A549 (cell line): ENCODE measurements around the gene FSD2. TPM values are rescaled to one million over a fixed set of nuclear protein-coding genes. Genes with fewer than 3 reads are reported as not detected.

Experiments
- ATAC-seq, 2 experiments: fragments of 200-7000 bp in 1 of 2; fragments of >200 bp in 1 of 2; cut with Nextera tagmentation in 1 of 2; cut with Tn5 transposase in 1 of 2; 3 replicates each; pipeline versions ENCODE4 v1.8.0 to v1.9.1; 2018 to 2020; ENCODE audit warnings: mild to moderate bottlenecking in 1 of 2, moderate library complexity in 1 of 2
- CTCF ChIA-PET: fragments of 300-600 bp; sonication (Branson Sonifier 250); formaldehyde crosslinking; extraction: SDS; loops from one replicate; lab custom pipeline; 2021; ENCODE audit warnings: antibody characterized with exemption, inconsistent platforms; lab: Yijun Ruan, JAX
- POLR2A ChIA-PET: fragments of 350-600 bp; formaldehyde crosslinking; extraction: SDS; loops from one replicate; lab custom pipeline; 2021; ENCODE audit warnings: antibody characterized with exemption, inconsistent platforms; lab: Yijun Ruan, JAX
- DNase-seq, 2 experiments: peaks; one replicate each; pipeline versions ENCODE4 v3.0.0 to v3.0.0-alpha.2; 2011 to 2016; ENCODE audit warnings: low read depth in 1 of 2, low spot score in 1 of 2
- FAIRE-seq: peaks from 2 replicates; lab custom pipeline; 2011; peaks lifted over from hg19 to GRCh38; lab: Jason Lieb, UNC
- H3K27ac ChIP-seq, 2 experiments: fragments of >200 bp; sonication (Bioruptor Twin); formaldehyde crosslinking; 3 replicates each; pipeline ENCODE4 v1.5.1; 2016 to 2017
- H3K4me1 ChIP-seq: fragments of >200 bp; sonication (Bioruptor Twin); formaldehyde crosslinking; 3 replicates; pipeline ENCODE4 v1.6.1; 2016
- H3K4me2 ChIP-seq: fragments of >200 bp; sonication (Bioruptor Twin); formaldehyde crosslinking; 3 replicates; pipeline ENCODE4 v1.6.1; 2016
- H3K4me3 ChIP-seq: fragments of >200 bp; sonication (Bioruptor Twin); formaldehyde crosslinking; 3 replicates; pipeline ENCODE4 v1.5.1; 2016
- H3K9me3 ChIP-seq: fragments of >200 bp; sonication (Bioruptor Twin); formaldehyde crosslinking; 3 replicates; pipeline ENCODE4 v1.6.1; 2016
- BHLHE40 ChIP-seq: IDR thresholded peaks from 2 replicates; pipeline ENCODE4 v1.6.1; 2012; ENCODE audit warnings: low read depth, low read length, inconsistent platforms
- ESRRA ChIP-seq: fragments of 150-350 bp; IDR thresholded peaks from 2 replicates; pipeline ENCODE4 v1.6.1; 2014; ENCODE audit warnings: mild to moderate bottlenecking, low read length, borderline replicate concordance
- FOSL2 ChIP-seq, 2 experiments: fragments of 450-650 bp in 1 of 2; fragments of >200 bp in 1 of 2; sonication (Bioruptor Twin) in 1 of 2; formaldehyde crosslinking; IDR thresholded peaks; 2 replicates each; pipeline versions ENCODE4 v1.5.0 to v1.6.1; 2016 to 2020; ENCODE audit warnings: mild to moderate bottlenecking in 1 of 2, moderate library complexity in 1 of 2
- FOXS1 ChIP-seq: fragments of 250-450 bp; sonication (Bioruptor Pico); IDR thresholded peaks from 2 replicates; pipeline ENCODE4 v1.5.0; 2020; ENCODE audit warnings: mild to moderate bottlenecking, moderate library complexity
- GATA3 ChIP-seq: IDR thresholded peaks from 2 replicates; pipeline ENCODE4 v1.6.1; 2012; ENCODE audit warnings: borderline replicate concordance
- JUN ChIP-seq, 2 experiments: fragments of >200 bp; sonication (Bioruptor Twin); formaldehyde crosslinking; IDR thresholded peaks; 2 replicates in 1 of 2; 3 replicates in 1 of 2; pipeline ENCODE4 v1.6.1; 2016 to 2017
- RNF2 ChIP-seq: fragments of 200-600 bp; sonication (generic); IDR thresholded peaks from 2 replicates; pipeline ENCODE4 v1.6.1; 2016; ENCODE audit warnings: low read depth, mild to moderate bottlenecking, antibody characterized with exemption, moderate library complexity, borderline replicate concordance
- SMC3 ChIP-seq: fragments of >200 bp; sonication (Bioruptor Twin); formaldehyde crosslinking; IDR thresholded peaks from 3 replicates; pipeline ENCODE4 v1.6.1; 2018; ENCODE audit warnings: inconsistent platforms
- WGBS: methylation state at CpG from one replicate; pipeline ENCODE4 v1.1.6; 2017; ENCODE audit errors: missing lambda C conversion rate; 5-methylcytosine and 5-hydroxymethylcytosine counted together
- polyA plus RNA-seq, 4 experiments: library from polyadenylated mRNA; depleted of rRNA in 3 of 4; stranded (reverse); fragments of >200 nt; fragmentation: RNase III in 1 of 4; extraction: RNeasy Plus Mini Kit Qiagen cat#74134 plus additional on column Dnase treatment in 1 of 4; gene quantifications; 2 replicates in 3 of 4; 3 replicates in 1 of 4; pipeline ENCODE4 v1.2.3, GENCODE V29; 2011 to 2017
- TF ChIP-seq, protein P1 (sequence below): IDR thresholded peaks from 2 replicates; pipeline ENCODE4 v1.6.1; 2012; ENCODE audit warnings: low read depth, borderline replicate concordance
- TF ChIP-seq, protein P2 (sequence below): fragments of 450-650 bp; IDR thresholded peaks from 2 replicates; pipeline ENCODE4 v1.6.1; 2014; ENCODE audit warnings: antibody characterized with exemption
- TF ChIP-seq, protein P3 (sequence below): fragments of 200-600 bp; sonication (generic); IDR thresholded peaks from 2 replicates; pipeline ENCODE4 v1.6.1; 2016; ENCODE audit warnings: antibody characterized with exemption, mild to moderate bottlenecking, moderate library complexity
- TF ChIP-seq, protein P4 (sequence below): fragments of 250-450 bp; sonication (Bioruptor Pico); IDR thresholded peaks from 2 replicates; pipeline ENCODE4 v1.5.0; 2020; ENCODE audit warnings: low read depth, mild to moderate bottlenecking, moderate library complexity

FSD2 gene
- polyA plus RNA-seq, 2 of the 4 experiments (the other 2 are of a cell fraction), result not detected

GRCh38 chr15:82749951-82750830, 55.7 kb downstream of the FSD2 start (continued):
- TF ChIP-seq GATA3, result peak; percentile 10; the same call in 1 of the 2 replicates
- TF ChIP-seq, all 56 proteins: peak for 11

- no peak for ATAC-seq
- ChIA-PET POLR2A (no interaction called here), CTCF (no interaction called here)
- H3K27ac ChIP-seq, result no peak overlapping the region
- TF ChIP-seq BHLHE40 (no peak), SMC3 (no peak), RNF2 (no peak), ESRRA (no peak)
- TF ChIP-seq, protein P1, sequence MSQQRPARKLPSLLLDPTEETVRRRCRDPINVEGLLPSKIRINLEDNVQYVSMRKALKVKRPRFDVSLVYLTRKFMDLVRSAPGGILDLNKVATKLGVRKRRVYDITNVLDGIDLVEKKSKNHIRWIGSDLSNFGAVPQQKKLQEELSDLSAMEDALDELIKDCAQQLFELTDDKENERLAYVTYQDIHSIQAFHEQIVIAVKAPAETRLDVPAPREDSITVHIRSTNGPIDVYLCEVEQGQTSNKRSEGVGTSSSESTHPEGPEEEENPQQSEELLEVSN, result no peak
- TF ChIP-seq, protein P2, sequence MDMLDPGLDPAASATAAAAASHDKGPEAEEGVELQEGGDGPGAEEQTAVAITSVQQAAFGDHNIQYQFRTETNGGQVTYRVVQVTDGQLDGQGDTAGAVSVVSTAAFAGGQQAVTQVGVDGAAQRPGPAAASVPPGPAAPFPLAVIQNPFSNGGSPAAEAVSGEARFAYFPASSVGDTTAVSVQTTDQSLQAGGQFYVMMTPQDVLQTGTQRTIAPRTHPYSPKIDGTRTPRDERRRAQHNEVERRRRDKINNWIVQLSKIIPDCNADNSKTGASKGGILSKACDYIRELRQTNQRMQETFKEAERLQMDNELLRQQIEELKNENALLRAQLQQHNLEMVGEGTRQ, result no peak
- DNase-seq, result no peak
- H3K4me3 ChIP-seq, result no peak overlapping the region
- FAIRE-seq, result no peak
- peaks cover 19% of the 10 kb centered on the region; the same call in 2 of the 3 replicates for H3K4me1 ChIP-seq
- H3K9me3 ChIP-seq, result no peaks in the 10 kb centered on the region
- no peak overlapping the region; the same call in 2 of the 3 replicates for H3K4me2 ChIP-seq
These were observed 57.6 kb downstream of the FSD2 start for GRCh38 chr15:82748315-82748714.

- peaks cover 8% of the 10 kb centered on the region; the same call in 1 of the 3 replicates for H3K4me1 ChIP-seq
- 70% methylated on average over 1 of the region's 1 CpG for WGBS
- TF ChIP-seq JUN (IDR thresholded peaks at IDR 0.05) (no peak), FOXS1 (CRISPR knock-in tag) (no peak), FOSL2 (IDR thresholded peaks at IDR 0.05) (no peak), FOSL2 (CRISPR knock-in tag; IDR thresholded peaks at IDR 0.05) (no peak), BHLHE40 (no peak), RNF2 (no peak)
- TF ChIP-seq, protein P3, sequence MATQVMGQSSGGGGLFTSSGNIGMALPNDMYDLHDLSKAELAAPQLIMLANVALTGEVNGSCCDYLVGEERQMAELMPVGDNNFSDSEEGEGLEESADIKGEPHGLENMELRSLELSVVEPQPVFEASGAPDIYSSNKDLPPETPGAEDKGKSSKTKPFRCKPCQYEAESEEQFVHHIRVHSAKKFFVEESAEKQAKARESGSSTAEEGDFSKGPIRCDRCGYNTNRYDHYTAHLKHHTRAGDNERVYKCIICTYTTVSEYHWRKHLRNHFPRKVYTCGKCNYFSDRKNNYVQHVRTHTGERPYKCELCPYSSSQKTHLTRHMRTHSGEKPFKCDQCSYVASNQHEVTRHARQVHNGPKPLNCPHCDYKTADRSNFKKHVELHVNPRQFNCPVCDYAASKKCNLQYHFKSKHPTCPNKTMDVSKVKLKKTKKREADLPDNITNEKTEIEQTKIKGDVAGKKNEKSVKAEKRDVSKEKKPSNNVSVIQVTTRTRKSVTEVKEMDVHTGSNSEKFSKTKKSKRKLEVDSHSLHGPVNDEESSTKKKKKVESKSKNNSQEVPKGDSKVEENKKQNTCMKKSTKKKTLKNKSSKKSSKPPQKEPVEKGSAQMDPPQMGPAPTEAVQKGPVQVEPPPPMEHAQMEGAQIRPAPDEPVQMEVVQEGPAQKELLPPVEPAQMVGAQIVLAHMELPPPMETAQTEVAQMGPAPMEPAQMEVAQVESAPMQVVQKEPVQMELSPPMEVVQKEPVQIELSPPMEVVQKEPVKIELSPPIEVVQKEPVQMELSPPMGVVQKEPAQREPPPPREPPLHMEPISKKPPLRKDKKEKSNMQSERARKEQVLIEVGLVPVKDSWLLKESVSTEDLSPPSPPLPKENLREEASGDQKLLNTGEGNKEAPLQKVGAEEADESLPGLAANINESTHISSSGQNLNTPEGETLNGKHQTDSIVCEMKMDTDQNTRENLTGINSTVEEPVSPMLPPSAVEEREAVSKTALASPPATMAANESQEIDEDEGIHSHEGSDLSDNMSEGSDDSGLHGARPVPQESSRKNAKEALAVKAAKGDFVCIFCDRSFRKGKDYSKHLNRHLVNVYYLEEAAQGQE, result no peak
- TF ChIP-seq, protein P4, sequence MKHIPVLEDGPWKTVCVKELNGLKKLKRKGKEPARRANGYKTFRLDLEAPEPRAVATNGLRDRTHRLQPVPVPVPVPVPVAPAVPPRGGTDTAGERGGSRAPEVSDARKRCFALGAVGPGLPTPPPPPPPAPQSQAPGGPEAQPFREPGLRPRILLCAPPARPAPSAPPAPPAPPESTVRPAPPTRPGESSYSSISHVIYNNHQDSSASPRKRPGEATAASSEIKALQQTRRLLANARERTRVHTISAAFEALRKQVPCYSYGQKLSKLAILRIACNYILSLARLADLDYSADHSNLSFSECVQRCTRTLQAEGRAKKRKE (CRISPR knock-in tag), result no peak
- H3K4me3 ChIP-seq, result no peak overlapping the region
- no peak overlapping the region for H3K27ac ChIP-seq
- no peak for DNase-seq
- no peak overlapping the region for H3K4me2 ChIP-seq
- ChIA-PET CTCF (interaction anchor here (0.6 to 0.8 kb wide), 3 partner anchors 17 to 204 kb away, joined by 3 to 4 read pairs (median 3); partner anchors contain the start of gene RPS17), POLR2A (interaction anchor here (0.7 kb wide), 1 partner anchor 37 kb away, joined by 6 read pairs; no protein-coding TSS in a partner anchor)
- ATAC-seq, result no peak
- no peak for FAIRE-seq
- no peaks in the 10 kb centered on the region for H3K9me3 ChIP-seq
These were observed 62.1 kb downstream of the FSD2 start for GRCh38 chr15:82743810-82744209.
